Uterus (tissue), 4 donors: Measurements from ENCODE around the gene AGPAT3. TPM values are rescaled to one million over a fixed set of nuclear protein-coding genes. Genes with fewer than 3 reads are reported as not detected.

Experiments
- DNase-seq, 2 donors: peaks; one replicate each; pipeline ENCODE4 v3.0.0-alpha.2; 2019 to 2020
- H3K27ac ChIP-seq, 2 donors: fragments of 200-600 bp; sonication (generic); 1 replicate in 1 of 2; 2 replicates in 1 of 2; pipeline ENCODE4 v1.5.1; 2016 to 2018
- H3K27me3 ChIP-seq, 2 donors: fragments of 200-600 bp; sonication (generic); one replicate each; pipeline ENCODE4 v1.5.1; 2018 to 2019; ENCODE audit warnings: control low read depth in 1 of 2
- H3K36me3 ChIP-seq, 2 donors: fragments of 200-600 bp; sonication (generic); one replicate each; pipeline ENCODE4 v1.5.1; 2019; ENCODE audit warnings: control low read depth in 1 of 2
- H3K4me1 ChIP-seq, 2 donors: fragments of 200-600 bp; sonication (generic); one replicate each; pipeline ENCODE4 v1.5.1; 2018 to 2019; ENCODE audit warnings: control low read depth in 1 of 2
- H3K4me3 ChIP-seq, 2 donors: fragments of 200-600 bp; sonication (generic); 1 replicate in 1 of 2; 2 replicates in 1 of 2; pipeline ENCODE4 v1.5.1; 2018 to 2019; ENCODE audit warnings: mild to moderate bottlenecking in 1 of 2
- H3K9me3 ChIP-seq, 2 donors: fragments of 200-600 bp; sonication (generic); one replicate each; pipeline ENCODE4 v1.5.1; 2019; ENCODE audit warnings: control low read depth in 1 of 2
- POLR2A ChIP-seq, 2 donors: fragments of 450-650 bp; IDR thresholded peaks; one replicate each; pipeline ENCODE4 v1.6.1; 2016; ENCODE audit warnings: antibody characterized with exemption in 2 of 2, mild to moderate bottlenecking in 1 of 2, moderate library complexity in 1 of 2
- intact Hi-C: fragments of 100-400 bp; cut with DNase I; formaldehyde crosslinking; loops from one replicate; pipeline ENCODE4 v1.15.1; 2023; ENCODE audit warnings: low total_unique reads
- total RNA-seq, 4 donors: library from RNA; depleted of rRNA in 3 of 4; stranded (reverse); fragments of >200 nt in 3 of 4; gene quantifications; one replicate each; pipeline versions ENCODE4 v1.1.0 to v1.2.4, GENCODE V29; 2014 to 2023
- TF ChIP-seq, protein P1 (sequence below), 4 experiments: fragments of 200-600 bp in 2 of 4; fragments of 450-650 bp in 2 of 4; sonication (generic) in 2 of 4; IDR thresholded peaks; one replicate each; pipeline ENCODE4 v1.5.1; 2016 to 2019; ENCODE audit warnings: antibody characterized with exemption in 4 of 4, mild to moderate bottlenecking in 2 of 4, moderate library complexity in 1 of 4
- donor health status: DM: yes; HTN: yes; CAD: no.

AGPAT3 gene
- total RNA-seq, 4 donors from 2014 or later: 6.8 to 43.4 (median 28.4) TPM

DNA sequence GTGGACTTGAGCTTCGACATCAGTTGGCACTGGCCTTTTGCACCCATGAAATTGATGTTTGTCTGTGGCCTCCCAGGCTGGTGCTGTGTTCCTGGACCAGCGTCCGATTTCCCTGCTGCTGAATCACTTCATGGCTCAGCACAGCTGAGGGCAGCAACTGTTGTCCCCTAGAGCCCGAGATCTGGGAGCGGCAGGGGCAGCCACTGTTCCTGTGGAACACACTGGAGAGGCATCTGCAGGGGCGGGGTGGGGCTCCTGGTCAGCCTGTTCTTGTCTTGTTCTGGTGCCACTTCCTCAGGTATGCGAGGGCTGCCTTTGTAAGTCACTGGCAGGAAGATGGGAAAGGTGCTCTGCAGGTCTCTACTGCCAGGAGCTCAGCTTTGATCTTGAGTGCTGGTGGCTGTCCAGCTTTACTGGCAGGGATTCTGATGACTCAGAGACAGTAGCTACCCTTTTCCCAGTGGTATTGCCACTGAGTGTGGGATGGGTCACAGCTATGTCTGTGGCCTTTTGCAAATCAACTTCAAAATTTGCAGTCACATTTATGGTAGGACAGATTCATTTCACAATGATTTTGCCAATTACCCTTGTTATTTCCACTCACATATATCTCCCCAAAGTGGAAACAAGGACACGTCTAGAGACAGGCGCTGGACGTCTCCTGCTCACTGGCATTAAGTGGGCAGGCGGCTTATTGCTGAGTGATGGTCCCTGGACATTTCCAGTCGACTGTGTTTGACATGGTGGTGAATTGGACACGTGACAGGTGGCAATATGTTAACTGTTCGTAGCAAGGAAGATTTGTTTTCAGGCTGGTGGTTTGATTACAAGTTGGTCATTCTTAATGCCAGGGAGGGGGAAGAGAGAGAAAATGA lies 15.3 kb downstream of the AGPAT3 start:
- no peak for TF ChIP-seq POLR2A (IDR thresholded peaks at IDR 0.05)
- TF ChIP-seq, protein P1, sequence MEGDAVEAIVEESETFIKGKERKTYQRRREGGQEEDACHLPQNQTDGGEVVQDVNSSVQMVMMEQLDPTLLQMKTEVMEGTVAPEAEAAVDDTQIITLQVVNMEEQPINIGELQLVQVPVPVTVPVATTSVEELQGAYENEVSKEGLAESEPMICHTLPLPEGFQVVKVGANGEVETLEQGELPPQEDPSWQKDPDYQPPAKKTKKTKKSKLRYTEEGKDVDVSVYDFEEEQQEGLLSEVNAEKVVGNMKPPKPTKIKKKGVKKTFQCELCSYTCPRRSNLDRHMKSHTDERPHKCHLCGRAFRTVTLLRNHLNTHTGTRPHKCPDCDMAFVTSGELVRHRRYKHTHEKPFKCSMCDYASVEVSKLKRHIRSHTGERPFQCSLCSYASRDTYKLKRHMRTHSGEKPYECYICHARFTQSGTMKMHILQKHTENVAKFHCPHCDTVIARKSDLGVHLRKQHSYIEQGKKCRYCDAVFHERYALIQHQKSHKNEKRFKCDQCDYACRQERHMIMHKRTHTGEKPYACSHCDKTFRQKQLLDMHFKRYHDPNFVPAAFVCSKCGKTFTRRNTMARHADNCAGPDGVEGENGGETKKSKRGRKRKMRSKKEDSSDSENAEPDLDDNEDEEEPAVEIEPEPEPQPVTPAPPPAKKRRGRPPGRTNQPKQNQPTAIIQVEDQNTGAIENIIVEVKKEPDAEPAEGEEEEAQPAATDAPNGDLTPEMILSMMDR (IDR thresholded peaks at IDR 0.05): no peak
- Histone ChIP-seq H3K9me3 (no peaks in the 10 kb centered on the region), H3K27ac (no peak overlapping the region), H3K4me1 (peaks cover 0 to 6% of the 10 kb centered on the region in 2 donors), H3K36me3 (no peaks in the 10 kb centered on the region), H3K4me3 (no peak overlapping the region), H3K27me3 (no peaks in the 10 kb centered on the region)
- DNase-seq: no peak
- intact Hi-C loops: no loop called here

DNA sequence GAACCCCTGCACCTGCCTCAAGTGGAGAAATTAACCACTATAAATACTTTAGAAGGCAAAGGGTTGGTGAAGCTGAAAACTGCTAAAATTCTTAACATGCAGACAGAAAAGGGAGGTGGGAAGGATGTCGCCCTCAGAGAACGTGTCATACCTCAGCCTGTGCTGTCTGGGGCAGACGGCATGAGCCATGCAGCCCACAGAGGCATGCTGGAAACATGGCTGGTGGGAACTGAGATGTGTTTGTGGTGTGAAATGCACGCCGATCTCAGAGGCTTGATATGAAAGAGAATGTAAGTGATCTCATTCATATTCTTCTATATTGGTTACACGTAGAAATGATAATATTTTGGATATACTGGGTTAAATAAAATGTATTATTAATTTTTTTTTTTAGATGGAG lies 16.3 kb downstream of the AGPAT3 start:
- Histone ChIP-seq H3K9me3 (no peaks in the 10 kb centered on the region), H3K4me3 (no peak overlapping the region), H3K4me1 (peaks cover 0 to 6% of the 10 kb centered on the region in 2 donors), H3K27me3 (no peaks in the 10 kb centered on the region), H3K36me3 (no peaks in the 10 kb centered on the region), H3K27ac (no peak overlapping the region)
- DNase-seq: no peak
- no peak for TF ChIP-seq POLR2A (IDR thresholded peaks at IDR 0.05)
- TF ChIP-seq, protein P1 (IDR thresholded peaks at IDR 0.05): no peak
- intact Hi-C loops: no loop called here

DNA sequence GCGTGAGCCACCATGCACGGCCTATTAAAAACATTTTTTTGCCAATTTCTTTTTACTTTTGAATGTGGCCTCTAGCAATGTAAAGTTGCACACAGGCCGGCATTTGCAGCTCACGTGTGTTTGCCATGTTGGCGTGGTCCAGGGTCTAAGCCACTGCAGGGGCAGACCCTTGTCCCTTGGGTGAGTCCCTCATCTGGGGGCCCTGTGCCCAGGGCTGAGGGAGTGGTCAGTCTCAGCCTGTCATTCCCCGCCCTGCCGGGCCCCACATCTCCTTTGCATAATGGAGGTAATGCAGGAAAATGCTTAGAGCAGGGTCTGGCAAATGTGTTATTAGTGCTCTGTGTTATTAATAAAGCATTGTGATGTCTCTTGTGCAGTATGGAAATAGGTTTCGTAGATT lies 16.9 kb downstream of the AGPAT3 start:
- no peak for DNase-seq
- peaks cover 0 to 6% of the 10 kb centered on the region in 2 donors for H3K4me1 ChIP-seq

GRCh38 chr21:43882952-43883545 lies 18.0 kb downstream of the AGPAT3 start:
- H3K4me1 ChIP-seq: peaks cover 0 to 6% of the 10 kb centered on the region in 2 donors
- no peak for TF ChIP-seq POLR2A (IDR thresholded peaks at IDR 0.05)
- TF ChIP-seq, protein P1 (IDR thresholded peaks at IDR 0.05): no peak
- intact Hi-C loops: no loop called here
- no peak overlapping the region for H3K4me3 ChIP-seq
- DNase-seq: no peak
- H3K27me3 ChIP-seq: no peaks in the 10 kb centered on the region
- no peaks in the 10 kb centered on the region for H3K36me3 ChIP-seq
- H3K27ac ChIP-seq: no peak overlapping the region
- no peaks in the 10 kb centered on the region for H3K9me3 ChIP-seq

More for the DNA sequence above, 16.9 kb downstream of the AGPAT3 start:
- no peaks in the 10 kb centered on the region for H3K36me3 ChIP-seq
- no peak overlapping the region for H3K27ac ChIP-seq
- H3K27me3 ChIP-seq: no peaks in the 10 kb centered on the region
- TF ChIP-seq, protein P1 (IDR thresholded peaks at IDR 0.05): no peak
- TF ChIP-seq POLR2A (IDR thresholded peaks at IDR 0.05): no peak
- intact Hi-C loops: no loop called here
- no peak overlapping the region for H3K4me3 ChIP-seq
- H3K9me3 ChIP-seq: no peaks in the 10 kb centered on the region
